KBM-7 (cell line): ENCODE data around the gene NPIPB8.
"Not testable (repeated sequence)": the region's sequence is repeated elsewhere in the genome, so short reads cannot be mapped to it uniquely, and the experiment has no call there.

Experiments used
- DNase-seq: peaks from one replicate; pipeline ENCODE4 v3.0.0-alpha.2; 2015
- in situ Hi-C: fragments of 300-500 bp; cut with MboI; formaldehyde crosslinking; loops from 2 replicates; pipeline ENCODE4 v1.14.3; 2020; ENCODE audit warnings: low sequenced_read_pairs, low pct_unique_long_range_greater_than_20kb, mixed read lengths

The NPIPB8 gene

DNA sequence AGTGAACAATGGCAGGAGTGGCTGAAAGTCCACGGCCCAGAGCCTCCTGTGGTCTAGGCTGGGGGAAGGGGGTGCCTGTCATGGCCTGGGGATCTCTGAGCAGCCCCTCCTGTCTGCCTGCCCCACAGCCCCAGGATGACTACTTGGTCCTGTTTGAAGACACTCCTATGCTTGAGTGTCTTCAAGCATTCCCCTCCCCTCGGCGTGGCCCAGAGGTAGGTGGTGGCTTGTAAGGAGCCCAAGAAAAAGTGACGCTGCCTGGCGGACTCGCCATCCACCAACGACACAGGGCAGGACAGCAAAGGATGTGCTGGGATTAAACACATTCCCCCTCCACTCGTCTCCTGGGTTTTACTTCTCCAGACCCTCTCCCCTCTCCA is 33.7 kb upstream of the NPIPB8 start:
- DNase-seq, result no peak
- in situ Hi-C loops, result no loop called here

DNA sequence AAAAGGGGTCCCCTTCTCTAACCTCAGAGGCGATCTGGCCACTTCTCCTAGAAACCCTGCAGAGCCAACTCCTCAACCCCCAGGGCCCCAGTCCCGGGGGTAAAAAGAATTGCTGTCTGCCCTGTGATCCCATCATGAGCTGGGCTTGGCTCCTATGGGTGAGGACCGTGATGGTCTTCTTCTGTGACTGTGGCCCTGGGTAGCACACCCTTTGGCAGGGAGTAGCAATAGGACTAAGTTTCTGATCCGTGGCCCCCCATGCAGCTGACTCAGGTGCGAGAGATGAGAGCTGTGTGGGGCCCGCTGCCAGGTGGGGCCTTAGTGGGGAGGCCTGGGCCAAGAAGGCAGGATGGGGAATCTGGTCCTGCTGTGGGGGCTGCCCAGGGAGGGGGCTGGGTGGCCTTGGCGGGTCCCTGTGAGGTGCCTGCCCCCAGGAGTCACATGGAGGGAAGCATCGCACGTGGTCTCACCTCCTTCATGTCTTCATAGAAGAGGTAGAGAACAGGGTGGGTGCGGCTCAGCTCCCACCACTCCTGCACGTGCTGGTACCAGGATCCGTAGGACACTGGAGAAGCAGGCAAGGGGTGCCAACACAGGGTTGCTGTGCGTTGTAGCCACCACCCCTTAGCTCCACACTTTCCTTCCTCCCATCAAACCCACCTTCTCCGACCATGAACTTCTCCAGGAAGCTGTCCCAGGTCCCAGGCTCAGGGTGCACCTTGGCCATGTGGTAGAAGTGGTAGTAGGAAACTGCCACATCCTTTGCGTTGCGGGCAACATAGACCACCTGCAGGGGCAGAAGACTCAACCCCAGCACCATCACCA is 31.4 kb upstream of the NPIPB8 start:
- in situ Hi-C loops, result no loop called here
- no peak for DNase-seq

DNA sequence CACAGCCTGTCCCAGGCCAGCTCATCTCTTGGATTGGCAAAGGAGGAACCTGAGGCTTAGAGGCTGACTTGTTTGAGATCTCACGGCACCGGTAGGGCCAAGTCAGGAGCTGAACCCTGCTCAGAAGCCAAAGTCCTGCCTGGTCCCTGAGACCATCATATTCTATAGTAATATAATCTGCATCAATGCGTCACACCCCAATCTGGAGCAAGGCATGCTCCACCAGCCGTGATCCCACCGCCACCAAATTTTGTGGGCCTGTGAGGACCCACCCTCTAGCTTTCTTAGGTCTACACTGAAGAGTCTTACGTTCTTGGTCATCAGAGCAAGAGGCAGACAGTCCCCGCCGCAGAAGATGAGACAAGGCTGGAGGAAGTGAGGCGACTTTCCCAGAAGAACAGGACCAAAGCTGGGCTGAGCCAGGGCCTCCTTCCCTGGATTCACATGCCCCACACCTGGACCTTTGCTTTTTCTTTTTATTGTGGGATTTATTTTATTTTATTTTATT is 30.7 kb upstream of the NPIPB8 start:
- DNase-seq, result no peak
- in situ Hi-C loops, result no loop called here

DNA sequence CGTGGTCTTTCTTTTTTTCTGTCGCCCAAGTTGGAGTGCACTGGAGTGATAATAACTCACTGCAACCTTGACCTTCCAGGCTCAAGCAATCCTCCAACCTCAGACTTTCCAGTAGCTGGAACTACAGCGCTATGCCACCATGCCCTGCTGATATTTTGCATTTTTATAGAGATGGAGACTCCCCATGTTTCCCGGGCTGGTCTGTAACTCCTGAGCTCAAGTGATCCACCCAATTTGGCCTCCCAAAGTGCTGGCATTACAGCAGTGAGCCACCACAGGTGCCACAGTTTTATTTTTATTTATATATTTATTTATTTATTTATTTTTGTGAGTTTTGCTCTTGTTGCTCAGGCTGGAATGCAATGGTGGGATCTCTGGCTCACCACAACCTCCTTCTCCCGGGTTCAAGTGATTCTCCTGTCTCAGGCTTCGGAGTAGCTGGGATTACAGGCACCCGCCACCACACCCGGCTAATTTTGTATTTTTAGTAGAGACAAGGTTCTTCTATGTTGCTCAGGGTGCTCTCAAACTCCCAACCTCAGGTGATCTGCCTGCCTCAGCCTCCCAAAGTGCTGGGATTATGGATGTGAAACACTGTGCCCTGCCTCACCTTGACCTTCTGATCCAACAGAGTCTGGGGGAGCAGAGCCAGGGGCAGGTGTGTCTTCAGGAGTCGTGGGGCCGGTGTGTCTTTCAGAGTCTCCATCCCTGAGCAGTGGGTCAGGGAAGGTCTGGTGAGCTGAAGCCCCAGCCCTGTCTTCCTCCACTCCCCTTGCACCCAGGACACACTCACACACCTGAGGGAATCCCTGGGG is 30.0 kb upstream of the NPIPB8 start:
- DNase-seq, in situ Hi-C loops: not testable (repeated sequence)

DNA sequence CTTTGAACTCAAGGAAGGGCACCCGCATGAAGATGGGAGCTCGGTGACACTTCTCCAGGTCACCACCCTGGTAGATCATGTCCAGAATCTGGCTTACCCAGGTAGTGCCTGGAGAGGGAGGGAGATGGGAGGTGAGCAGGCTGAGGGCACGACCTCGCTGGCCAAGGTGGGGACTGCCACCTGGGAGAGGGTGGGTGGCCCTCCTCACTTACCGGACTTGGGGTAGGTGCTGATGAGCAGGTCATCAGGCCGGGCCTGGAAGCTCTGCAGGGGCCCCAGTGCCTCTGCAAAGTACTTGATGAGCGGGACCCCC is 29.4 kb upstream of the NPIPB8 start:
- in situ Hi-C loops, DNase-seq: not testable (repeated sequence)

DNA sequence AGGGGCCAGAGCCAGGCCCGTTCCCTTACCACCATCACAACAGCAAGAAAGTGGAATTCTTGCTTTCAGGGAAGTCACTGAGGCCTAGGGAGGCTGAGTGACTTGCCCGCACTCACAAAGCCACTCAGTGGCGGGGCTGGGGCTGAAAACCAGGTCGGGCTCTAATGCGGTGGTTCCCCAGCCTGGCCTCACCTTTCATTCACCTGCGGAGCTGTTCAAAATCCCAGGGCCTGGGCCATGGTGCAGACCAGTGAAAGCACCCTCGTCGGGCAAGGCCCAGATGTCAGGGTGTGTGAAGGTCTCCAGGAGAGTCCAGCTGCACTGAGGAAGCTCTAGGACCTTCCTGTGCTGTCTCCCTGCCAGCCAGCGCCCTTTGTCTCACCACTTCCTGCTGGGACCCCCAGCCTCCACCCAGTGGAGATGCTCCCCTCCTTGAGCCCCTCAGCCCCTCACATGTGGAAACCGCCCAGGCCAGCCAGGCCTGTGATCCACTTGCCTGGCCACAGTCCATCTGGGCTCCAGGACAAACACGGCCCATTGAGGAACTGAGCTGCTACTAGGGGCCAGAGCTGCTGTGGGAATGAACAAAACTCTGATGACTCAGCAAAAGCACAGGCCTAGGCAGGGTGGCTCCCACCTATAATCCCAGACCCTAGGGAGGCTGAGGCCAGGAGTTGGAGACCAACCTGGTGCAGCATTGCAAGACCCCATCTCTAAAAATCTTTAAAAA is 28.8 kb upstream of the NPIPB8 start:
- in situ Hi-C loops, result not testable (repeated sequence)

DNA sequence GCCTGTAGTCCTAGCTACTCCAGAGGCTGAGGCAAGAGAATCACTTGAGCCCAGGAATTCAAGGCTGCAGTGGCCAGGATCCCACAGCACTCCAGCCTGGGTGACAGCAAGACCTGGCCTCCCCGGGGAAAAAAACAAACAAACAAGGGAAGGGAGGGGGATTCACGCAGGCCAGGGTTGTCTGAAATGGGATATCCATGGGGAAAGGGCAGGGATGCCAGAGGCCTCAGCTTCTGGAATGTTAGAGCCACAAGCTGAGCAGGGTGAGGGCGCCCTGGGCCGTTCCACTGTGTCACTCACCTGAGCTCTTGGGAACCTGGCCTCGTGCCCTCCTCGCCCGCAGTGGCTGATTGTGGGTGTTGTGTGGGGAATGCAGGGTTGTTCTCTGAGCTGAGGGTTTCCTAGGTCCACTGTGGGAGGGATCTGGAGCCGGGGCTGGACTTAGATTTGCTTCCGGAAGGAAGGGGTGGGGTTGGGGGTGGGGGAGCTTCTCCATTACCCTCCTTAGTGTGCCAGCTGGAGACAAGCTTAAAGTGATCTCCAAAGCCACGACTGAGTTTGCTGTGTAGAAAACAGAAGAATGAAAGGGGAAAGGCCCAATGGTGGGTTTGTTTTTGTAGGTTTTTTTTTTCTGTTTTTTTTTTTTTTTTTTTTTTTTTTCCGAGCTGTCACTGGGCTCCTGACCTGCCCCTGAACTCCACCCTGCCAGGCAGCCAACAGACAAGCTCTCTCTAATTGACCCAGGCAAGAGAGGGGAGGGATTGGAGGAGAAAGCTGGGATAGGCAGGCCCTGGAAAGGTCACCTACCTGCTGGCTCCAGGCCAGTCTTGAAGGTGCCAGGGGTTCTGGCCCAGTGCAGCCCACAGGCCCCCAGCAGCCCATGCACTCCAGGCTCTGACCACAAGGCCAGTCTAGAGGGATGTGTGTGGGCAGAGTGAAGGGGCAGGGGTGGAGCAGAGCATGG is 28.0 kb upstream of the NPIPB8 start, which contains the start of gene SULT1A1:
Gene SULT1A1, minus strand, starts transcription at position 414 of the 964 bp plus-strand sequence. CDS start 1,189 bp downstream, outside the sequence.
- in situ Hi-C loops, result no loop called here
- DNase-seq, result no peak

More for the DNA sequence above, 28.8 kb upstream of the NPIPB8 start:
- not testable (repeated sequence) for DNase-seq

DNA sequence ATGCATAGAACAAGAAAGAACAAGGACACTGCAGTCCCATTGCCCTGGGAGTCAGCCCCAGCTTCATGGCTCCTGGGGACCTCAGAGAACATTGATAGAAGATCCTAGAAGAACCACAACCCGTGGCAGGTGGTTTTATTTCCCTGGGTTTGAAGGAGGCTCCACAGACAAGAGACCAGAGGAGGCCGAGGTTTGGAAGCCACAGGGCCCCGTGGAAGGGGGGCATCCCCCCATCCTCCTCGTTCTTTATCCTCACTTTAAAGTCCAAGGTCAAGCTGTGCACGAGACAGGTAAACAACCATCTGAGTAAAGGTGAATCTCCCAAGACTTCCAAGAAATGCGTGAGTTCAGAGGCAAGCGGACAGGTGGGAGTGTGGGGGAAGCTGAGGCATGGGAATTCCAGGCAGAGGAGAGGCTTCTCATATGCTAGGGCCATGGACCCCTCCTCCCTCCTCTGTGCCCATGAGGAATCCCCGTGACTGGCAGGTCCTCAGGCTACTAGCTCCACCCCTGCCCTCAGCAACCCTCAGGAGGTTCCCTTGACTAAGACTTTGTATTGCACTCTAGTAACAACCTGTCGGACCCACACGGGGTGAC is 27.2 kb upstream of the NPIPB8 start:
- DNase-seq, result no peak
- in situ Hi-C loops, result no loop called here

DNA sequence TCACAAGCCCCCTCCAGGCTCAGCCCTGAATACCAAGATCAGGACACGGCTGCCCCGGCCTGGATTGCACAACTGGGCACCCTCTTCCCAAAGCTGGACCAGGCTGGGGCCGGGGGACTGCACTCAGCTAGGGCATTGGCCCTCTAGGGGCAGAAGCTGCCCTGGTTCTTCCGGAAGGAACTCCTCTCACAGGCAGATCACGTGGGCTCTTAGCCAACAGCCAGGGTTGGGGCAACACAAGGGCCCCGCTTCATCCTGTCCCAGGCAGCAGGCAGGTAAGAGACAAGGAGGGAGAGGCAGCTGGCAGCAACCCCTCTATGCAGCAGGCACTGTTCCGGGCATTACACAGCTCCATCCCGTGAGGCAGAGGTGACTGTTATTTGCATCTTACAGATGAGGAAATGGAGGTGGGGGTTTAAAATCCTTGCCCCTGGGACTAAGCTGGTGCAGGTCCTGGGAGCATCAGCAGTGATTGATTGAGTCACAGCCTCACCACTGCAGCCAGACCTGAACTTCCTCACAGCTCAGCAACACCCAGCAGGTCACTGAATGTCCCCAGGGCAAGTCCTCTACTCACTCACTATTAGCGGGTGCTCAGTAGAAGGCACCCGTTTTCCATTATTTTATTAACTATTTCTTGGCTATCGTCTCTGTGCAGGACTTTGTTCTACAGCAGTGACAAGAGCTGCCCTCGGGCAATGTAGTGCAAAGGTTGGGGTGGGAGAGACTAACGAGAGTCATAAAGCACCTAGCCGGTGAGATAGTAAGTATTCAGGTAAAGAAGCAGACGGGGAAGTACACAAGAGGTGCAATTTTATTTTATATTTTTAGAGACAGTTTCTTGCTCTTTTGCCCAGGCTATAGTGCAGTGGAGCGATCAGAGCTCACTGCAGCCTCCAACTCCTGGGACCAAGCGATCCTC is 25.2 kb upstream of the NPIPB8 start:
- in situ Hi-C loops, result not testable (repeated sequence)

DNA sequence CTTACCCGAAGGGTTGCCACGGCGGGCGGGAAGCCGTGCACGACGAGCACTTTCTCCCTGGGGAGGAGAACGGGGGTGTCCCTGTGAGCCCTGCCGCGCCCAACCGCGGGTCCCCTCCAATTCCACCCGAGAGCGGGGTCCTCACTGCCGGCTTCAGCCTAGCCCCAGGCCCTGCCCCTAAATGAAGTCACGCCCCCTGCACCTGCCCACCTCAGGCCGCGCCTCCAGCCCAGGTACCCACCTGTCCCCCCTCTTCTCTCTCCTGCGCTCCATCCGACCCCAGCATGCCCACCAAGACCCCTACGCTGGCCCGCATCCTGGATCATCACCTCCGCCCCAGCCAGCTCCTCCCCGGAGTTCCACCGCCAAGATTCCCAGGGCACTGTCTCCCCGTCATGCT is 24.0 kb upstream of the NPIPB8 start:
- in situ Hi-C loops, DNase-seq: not testable (repeated sequence)

More for the DNA sequence above, 25.2 kb upstream of the NPIPB8 start:
- not testable (repeated sequence) for DNase-seq

DNA sequence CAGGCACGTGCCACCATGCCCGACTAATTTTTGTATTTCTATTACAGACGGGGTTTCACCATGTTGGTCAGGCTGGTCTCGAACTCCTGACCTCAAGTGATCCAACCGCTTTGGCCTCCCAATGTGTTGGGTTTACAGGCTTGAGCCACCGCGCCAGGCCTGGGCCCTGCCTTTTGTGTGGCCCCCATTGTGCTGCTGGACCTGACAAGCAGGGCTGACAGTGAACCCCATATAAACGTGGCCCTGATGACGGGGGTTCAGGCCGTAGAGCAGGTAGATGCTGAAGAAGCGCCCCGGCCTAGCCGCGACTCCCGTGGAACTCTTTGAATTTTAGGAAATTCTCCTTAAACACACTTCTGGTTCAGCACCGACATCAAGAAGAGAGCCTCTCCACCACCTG is 23.3 kb upstream of the NPIPB8 start:
- in situ Hi-C loops, DNase-seq: not testable (repeated sequence)

DNA sequence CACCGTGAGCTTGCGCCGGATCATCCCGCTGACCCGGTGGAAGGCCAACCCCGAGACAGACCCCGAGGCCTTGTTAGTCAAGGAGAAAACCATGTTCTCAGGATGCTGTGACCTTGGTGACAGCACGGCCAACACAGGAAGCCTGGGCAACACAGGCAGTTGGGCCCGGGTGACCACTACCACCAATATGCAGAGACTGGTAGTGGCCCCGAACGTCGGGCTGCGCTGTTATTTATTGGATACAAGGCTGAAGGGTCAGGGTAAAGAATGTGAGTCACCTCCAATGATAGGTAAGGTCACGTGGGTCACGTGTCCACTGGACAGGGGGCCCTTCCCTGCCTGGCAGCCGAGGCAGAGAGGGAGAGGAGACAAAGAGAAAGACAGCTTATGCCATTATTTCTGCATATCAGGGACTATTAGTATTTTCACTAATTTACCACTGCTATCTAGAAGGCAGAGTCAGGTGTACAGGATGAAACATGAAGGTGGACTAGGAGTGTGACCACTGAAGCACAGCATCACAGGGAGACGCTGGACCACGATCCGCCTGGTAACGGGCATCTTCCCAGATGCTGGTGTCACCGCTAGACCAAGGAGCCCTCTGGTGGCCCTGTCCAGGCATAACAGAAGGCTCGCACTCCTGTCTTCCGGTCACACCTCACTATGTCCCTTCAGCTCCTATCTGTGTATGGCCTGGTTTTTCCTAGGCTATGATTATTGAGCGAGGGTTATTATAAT is 22.2 kb upstream of the NPIPB8 start:
- DNase-seq, result peak; percentile 51
- in situ Hi-C loops, result not testable (repeated sequence)

DNA sequence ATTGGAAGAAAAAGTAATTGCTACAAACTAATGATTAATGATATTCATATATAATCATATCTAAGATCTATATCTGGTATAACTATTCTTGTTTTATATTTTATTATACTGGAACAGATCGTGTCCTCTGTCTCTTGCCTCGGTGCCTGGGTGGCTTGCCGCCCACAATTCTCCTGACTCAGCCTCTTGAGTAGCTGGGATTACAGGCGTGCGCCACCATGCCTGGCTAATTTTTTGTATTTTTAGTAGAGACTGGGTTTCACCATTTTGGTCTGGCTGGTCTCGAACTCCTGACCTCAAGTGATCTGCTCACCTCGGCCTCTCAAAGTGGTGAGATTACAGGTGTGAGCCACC is 21.7 kb upstream of the NPIPB8 start:
- in situ Hi-C loops, result not testable (repeated sequence)

DNA sequence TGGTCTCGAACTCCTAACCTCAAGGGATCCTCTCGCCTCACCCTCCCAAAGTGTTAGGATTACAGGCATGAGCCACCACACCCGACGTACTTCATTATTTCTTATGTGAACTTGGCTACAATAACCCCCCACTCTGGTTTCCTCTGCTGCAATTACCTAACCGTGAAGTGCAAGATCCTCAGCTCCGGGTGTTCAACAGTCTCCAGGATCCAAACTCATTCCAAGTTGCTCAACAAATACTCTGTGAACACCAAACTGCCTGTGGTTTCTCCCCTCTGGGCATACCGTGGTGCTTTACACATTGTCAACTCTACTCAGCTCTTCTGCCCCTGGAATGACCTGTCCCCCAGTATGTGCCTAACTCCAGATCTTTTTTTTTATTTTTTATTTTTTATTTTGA is 21.2 kb upstream of the NPIPB8 start:
- in situ Hi-C loops, result no loop called here
- DNase-seq, result no peak

More for the DNA sequence above, 21.7 kb upstream of the NPIPB8 start:
- not testable (repeated sequence) for DNase-seq

DNA sequence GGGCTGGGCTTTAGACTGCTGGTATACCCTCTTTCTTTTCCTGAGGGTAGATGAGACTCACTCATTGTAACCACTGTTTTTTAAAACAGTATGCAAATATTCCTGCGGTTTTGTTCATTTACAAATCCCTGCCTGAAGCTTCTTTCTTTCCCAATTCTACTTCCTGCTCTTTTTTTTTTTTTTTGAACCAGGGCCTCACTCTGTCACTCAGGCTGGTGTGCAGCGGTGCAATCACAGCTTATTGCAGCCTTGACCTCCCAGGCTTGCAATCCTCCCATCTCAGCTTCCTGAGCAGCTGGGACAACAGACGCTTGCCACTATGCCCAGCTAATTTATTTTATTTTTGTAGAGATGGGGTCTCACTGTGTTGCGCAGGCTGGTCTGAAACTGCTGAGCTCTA is 20.0 kb upstream of the NPIPB8 start:
- in situ Hi-C loops, result no loop called here
- no peak for DNase-seq

DNA sequence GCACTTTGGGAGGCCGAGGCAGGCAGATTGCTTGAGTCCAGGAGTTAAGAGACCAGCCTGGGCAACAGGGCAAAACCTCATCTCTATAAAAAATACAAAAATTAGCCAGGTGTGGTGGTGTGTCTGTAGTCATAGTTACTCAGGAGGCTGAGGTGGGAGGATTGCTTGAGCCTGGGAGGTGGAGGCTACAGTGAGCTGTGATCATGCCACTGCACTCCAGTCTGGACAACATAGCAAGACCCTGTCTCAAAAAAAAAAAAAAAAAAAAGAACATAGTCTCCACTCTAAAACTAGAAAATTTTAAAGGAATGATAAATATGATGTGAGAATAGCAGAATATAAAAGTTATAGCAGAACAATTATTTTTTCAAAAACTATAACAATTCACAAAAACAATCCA is 17.5 kb upstream of the NPIPB8 start:
- in situ Hi-C loops, DNase-seq: not testable (repeated sequence)
